ELR (cell line): Measurements from ENCODE around the gene TBPL1.

Experiments
- DNase-seq: peaks from one replicate; pipeline ENCODE4 v3.0.0-alpha.2; 2015; ENCODE audit warnings: low read depth

Gene TBPL1

GRCh38 chr6:134007077-134007476 is 54.1 kb downstream of the TBPL1 start:
- no peak for DNase-seq

DNA sequence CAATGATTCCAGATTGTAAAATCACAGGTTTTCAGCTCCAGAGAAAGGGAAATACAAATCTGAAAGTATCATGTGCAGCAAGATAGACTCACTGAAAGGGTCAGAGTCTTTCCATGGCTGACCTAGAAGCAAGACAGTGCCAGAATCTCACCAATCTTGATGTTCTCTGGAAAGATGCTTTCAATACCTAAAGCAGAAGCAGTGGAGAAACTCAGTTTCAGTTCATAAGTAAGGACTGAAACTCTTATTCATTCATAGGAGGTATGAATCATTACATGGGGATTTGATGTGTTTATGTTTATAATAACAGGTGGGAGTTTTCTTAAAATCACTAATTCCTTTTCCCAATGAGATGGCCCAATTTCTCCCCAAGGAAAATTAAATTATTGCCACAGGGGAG is 56.9 kb downstream of the TBPL1 start:
- no peak for DNase-seq

DNA sequence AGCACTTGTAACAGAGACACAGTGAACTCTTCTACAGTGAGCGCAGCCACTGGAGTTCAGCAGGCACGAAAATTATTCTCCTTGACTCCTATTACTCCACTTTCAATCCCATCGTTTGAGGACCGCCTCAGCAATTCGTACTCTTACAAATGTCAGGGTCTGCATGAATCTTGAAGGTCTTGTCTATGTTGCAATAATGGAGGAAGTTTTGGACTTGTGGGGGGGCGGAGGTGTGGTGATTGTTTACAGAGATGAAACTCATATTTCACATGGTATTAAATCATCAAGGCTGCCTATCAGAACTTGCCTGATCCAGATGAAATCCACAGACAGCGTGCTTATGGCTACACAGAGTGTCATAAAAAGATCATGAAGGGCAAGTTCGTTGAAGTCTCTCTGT is 57.4 kb downstream of the TBPL1 start:
- no peak for DNase-seq

DNA sequence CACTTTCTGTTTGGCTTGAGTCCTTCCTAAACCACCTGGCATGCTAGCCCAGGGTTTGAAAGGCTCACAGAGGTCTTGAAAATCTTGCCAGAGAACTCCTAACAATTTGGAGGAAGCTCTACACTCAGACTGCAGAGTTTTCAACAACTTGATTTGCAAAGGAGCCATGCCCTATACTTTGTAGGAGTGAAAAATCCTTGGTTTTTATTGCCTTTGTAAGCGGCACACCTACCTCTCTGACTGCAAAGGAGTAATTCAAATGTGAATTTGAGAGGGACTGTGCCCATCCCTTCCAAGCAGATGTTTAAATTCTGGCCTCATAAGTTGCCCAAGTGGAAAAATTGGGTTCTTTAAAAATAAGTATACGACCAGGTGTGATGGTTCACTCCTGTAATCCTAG is 58.0 kb downstream of the TBPL1 start:
- DNase-seq = no peak

GRCh38 chr6:134014588-134015137 is 61.6 kb downstream of the TBPL1 start:
- no peak for DNase-seq

DNA sequence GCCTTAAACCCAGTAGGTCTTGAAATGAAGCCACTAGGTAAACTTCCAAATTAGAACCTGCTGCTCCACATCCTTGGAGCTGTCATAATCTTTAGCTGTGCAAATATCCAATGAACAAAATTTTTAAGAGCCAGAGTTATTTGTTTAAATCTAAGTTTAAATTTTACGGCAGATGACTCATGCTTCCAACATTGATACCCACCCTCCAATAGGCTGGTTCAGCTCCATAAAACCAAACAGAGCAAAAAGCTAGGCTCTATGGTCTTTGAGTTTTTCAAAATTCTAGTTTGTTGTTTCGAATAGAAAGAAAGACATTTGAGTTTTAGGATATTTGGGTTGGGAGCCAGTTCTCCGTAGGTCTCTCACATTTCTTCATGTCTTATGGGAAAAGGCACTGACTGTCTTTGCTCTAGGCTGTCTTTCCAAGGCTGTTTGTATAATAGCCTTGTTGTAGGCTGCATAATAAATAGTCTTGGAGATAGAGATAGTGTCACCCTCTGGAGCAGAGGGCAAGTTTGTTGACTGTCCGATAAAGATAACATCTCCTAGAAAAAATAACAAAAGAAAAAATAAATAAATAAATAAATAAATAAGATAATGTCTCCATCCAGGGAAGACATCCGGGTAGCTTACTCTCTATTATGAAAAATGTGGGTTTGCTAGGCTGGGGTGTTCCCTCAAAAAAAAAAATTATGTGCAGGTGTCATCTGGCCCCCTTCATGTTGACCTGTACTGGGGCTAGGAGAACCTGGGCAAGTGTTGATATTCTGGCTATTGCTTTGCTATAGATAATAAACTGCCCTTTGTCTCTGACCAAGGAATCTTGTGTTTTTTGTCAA is 62.9 kb downstream of the TBPL1 start:
- no peak for DNase-seq

GRCh38 chr6:134016558-134016814 is 63.5 kb downstream of the TBPL1 start:
- DNase-seq = no peak

DNA sequence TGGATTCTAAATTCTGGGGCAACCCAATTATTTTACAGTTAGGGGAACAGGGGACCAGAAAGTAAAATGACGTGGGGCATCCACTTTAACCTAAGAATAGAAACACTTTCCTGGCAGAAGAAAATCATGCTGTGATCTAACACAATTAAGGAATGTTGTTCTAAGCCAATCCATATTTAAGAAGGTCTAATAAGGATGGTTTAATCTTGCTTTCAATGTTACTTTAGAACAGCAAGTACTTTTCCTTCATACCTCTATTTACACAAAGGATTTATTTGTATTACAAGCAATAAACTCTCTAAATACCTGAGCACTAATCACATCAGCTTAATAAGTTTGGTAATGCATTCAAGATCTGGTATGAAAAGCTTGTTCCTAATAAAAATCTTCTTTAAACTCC is 67.0 kb downstream of the TBPL1 start:
- DNase-seq = no peak

- no peak for DNase-seq
These were observed 67.5 kb downstream of the TBPL1 start for GRCh38 chr6:134020543-134020942.

DNA sequence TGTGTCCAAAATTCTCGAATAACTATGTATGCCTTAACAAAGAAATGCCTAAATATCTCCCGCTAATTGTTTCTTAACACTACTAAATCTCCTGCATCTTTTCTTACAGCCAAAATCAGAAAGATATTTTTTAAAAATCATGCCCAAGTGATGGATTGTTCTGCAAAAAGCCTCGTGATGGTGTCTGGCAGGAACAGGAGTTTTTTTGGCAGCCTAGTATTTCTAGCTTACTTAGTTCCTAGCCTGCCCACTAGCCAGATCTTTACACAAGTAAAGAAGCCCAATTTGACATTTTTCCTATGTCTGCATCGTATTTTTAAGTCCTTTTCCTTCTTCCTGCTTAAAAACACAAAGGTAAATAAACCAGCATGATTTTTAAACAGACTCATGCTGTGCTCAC is 67.9 kb downstream of the TBPL1 start:
- DNase-seq = no peak

DNA sequence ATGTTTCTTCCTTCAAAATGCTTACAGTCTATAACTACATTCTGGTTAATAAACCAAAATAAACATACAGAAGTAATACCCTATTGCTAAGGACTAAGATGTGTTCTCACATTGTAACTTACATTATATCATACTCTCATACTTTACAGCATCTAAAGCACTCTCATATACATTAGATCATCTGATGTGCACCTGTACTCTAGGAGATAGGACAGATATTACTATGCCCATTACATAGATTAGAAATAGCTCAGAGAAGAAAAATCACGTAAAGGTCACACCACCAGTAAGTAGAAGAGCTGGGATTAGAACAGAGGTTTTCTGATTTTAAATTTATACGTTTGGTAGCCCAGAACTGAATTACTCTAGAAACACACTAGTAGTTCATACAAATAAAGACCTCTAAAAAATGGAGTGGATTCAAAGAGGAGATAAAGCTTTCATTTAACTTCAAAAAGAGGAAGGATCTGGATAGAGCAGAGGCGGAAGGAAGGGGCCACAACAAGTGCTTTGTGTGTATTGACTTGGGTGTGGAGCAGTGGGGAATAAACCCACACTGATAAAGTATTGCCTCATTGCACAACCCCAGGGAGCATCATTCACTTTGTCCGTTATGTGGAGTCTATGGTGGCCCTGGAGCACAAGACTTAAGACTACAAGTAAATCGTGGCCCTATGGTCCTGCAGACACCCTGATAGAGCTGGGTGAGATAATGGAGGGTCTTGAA is 68.5 kb downstream of the TBPL1 start:
- DNase-seq = no peak

GRCh38 chr6:134022650-134023049 is 69.6 kb downstream of the TBPL1 start:
- no peak for DNase-seq

- peak; percentile 68 for DNase-seq
These were observed 73.6 kb downstream of the TBPL1 start for GRCh38 chr6:134026597-134026996.

DNA sequence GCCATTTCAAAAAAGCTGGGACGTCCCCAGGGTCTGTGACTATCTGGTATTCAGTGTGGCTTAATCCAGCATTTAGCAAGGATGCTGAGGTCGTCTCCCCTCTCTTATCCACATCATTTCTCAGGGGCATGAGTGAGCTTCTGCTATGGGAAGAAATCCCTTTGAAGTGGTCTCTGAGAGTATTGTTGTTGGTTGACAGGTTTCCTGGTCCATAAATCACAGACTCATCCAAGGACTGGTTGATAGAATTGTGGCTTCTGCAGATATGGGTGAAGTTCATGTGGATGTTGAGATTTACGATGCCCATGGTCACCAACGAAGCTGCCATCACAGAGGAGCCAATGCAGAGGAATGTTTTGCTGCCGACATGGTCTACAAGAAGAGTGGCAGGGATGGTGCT is 75.4 kb downstream of the TBPL1 start:
- DNase-seq = no peak

DNA sequence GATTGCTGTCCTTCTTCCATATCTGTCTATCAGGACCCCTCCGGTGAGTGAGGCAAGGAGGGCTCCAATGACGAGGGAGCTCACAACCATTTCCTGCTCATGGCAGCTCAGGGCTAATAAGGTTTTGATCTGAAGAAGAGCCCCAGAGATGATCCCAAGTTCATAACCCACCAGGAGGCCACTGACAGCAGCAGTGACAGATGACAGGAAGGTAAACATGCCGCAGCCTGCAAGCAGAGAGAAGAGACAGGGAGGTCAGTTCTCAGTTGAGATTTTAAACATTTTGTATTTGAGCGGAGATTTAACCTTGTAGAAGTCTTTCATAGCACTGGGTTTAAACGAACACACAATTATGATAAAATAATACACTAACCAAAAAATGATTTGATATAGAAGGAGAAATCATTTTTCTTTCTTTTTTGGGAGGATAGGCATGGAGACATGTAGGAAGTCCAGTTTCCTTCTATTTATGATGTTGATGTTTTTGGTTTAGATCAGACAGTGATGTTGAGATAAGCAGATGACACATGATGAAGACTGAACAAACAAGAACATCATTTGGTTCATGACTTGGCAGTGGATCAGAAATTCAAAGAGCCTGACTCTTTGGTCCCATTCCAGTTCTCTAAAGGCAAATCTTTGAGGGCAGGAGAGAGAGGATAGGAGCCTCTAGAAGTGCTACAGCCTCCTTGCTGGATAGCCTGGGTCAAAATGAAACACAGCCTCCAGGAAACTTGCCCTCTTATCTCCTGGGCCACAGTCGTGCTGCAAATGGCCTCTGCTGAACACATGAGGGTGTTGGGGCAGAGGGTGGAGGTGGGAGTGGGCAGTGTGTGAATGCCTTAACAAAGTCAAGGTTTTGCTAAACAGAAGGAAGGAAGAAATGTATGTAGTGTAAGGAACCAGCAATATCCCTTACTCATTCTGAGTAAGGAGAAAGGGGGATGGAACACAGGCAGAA is 76.8 kb downstream of the TBPL1 start:
- DNase-seq = peak; percentile 63

GRCh38 chr6:134031696-134032255 is 78.8 kb downstream of the TBPL1 start:
- peak; percentile 32 for DNase-seq

DNA sequence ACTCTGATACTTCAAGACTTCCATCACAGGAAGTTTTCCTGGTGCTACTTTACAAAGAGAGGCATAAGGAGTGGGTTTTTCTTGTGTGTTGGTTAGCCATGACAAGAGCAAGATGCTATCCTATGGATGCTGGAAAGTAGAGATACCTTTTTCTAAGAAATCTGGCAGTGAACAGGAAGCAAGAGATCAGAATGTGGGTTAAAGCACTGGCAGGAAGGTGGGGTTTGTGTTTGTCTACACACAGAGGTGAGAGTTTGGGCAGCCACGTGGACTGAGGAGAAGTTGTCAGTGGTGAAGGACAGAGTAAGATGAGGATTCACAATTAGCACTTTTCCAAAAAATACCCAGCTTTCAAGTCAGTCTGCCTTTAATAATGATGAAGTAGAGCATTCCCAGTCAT is 81.5 kb downstream of the TBPL1 start:
- no peak for DNase-seq

DNA sequence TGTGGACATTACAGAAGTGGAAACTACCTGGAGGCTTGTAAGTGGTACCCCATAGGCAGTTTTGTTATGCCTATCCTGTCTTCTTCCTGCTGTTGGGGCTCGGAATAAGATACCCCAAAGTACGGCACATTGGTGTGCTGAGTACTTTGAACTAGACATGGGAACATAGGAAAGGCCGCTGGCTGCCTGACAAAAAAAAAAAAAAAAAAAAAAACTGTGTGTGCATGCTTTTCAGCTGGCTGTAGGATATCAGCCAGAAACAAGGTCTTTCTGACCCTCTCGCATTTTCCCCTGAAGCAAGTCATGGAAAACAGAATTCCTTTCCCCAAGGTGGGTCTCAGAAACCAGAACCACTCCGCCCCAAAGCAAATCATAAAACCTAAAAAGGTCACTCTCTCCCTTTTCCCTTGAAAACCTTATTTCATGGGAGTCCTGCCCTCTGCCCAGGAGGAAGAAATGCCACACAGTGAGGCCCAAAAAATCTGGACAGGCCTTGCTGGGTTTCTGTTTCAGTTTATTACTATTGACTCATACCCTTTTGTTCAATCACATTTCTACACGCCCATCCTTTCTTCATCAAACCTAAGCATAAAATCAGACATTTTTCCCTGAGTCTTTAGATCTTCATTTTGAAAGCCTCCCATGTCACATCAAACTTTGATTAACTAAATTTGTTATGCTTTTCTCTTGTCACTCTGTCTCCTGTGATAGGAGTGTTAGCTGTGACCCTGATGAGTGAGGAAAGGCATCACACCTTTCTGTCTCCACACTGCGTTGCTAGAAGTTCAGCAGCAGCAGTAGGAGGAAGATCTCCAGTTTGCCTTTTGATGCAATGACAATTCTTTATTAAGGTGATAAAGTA is 82.2 kb downstream of the TBPL1 start:
- DNase-seq = peak; percentile 52

- DNase-seq = peak; percentile 84
These were observed 82.8 kb downstream of the TBPL1 start for GRCh38 chr6:134035823-134036296.

DNA sequence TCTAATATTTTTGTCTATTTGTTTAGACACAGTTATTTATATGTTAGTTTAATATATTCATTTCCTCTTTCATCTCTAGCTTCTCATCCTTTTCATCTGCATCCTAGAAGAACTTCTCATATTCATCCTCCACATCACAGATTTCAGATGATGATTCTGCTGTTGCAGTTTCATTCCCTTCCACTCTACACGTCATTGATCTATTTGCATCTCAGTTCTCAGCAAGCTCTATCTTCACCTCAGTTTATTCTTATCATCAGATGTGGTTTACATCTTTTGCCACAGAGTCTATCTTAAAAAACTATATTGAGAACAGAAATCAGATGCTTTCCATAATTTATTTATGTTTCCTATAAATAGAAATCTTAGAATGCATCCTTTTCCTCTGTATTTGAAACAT is 86.1 kb downstream of the TBPL1 start:
- no peak for DNase-seq
